PFSK-1 (cell line): ENCODE data around the gene BRIP1.

ENCODE experiments used
- FOXP2 ChIP-seq: optimal IDR thresholded peaks from 2 replicates; pipeline ENCODE3; 2011; ENCODE audit warnings: borderline replicate concordance, control low read depth, inconsistent platforms; ENCODE audit not compliant: insufficient read depth; ENCODE audit errors: extremely low read length, extremely low read depth
- POLR2AphosphoS5 ChIP-seq: IDR thresholded peaks from 2 replicates; pipeline ENCODE4 v1.6.1; 2012; ENCODE audit warnings: low read depth, mild to moderate bottlenecking, control low read depth, low read length, moderate library complexity
- REST ChIP-seq, 2 experiments: IDR thresholded peaks; 2 replicates each; pipeline versions ENCODE4 v1.6.1 to v1.8.0; 2011 to 2012; ENCODE audit warnings: low read depth in 2 of 2, low read length in 2 of 2, control low read depth in 1 of 2, inconsistent platforms in 1 of 2, mild to moderate bottlenecking in 1 of 2, moderate library complexity in 1 of 2; ENCODE audit not compliant: insufficient read depth in 1 of 2
- SIN3A ChIP-seq: IDR thresholded peaks from 2 replicates; pipeline ENCODE4 v1.6.1; 2012; ENCODE audit warnings: mild to moderate bottlenecking, low read length, moderate library complexity, borderline replicate concordance; ENCODE audit not compliant: insufficient read depth
- TAF1 ChIP-seq: IDR thresholded peaks from 2 replicates; pipeline ENCODE4 v1.6.1; 2012; ENCODE audit warnings: low read length, control low read depth, borderline replicate concordance; ENCODE audit not compliant: insufficient read depth

Gene BRIP1

GRCh38 chr17:61702450-61702849, 160.9 kb downstream of the BRIP1 start:
- no peak for TF ChIP-seq POLR2AphosphoS5
- no peak for TF ChIP-seq SIN3A
- TF ChIP-seq FOXP2 = no peak
- no peak for TF ChIP-seq TAF1
- no peak for TF ChIP-seq REST (IDR thresholded peaks at IDR 0.05; ENCODE audit: insufficient read depth in 1 of 2, low read depth in 2 of 2, low read length in 2 of 2)

GRCh38 chr17:61701978-61702377, 161.3 kb downstream of the BRIP1 start:
- no peak for TF ChIP-seq POLR2AphosphoS5
- TF ChIP-seq SIN3A = no peak
- TF ChIP-seq FOXP2 = no peak
- no peak for TF ChIP-seq TAF1
- no peak for TF ChIP-seq REST (IDR thresholded peaks at IDR 0.05; ENCODE audit: insufficient read depth in 1 of 2, low read depth in 2 of 2, low read length in 2 of 2)

- no peak for TF ChIP-seq SIN3A
- TF ChIP-seq POLR2AphosphoS5 = no peak
- no peak for TF ChIP-seq FOXP2
- no peak for TF ChIP-seq TAF1
- no peak for TF ChIP-seq REST (IDR thresholded peaks at IDR 0.05; ENCODE audit: insufficient read depth in 1 of 2, low read depth in 2 of 2, low read length in 2 of 2)
Measured at GRCh38 chr17:61701334-61701733, 162.0 kb downstream of the BRIP1 start.

- TF ChIP-seq FOXP2 = no peak
- TF ChIP-seq REST (IDR thresholded peaks at IDR 0.05; ENCODE audit: insufficient read depth in 1 of 2, low read depth in 2 of 2, low read length in 2 of 2) = no peak
- TF ChIP-seq TAF1 = no peak
- no peak for TF ChIP-seq POLR2AphosphoS5
- TF ChIP-seq SIN3A = no peak
Measured at GRCh38 chr17:61700252-61700651, 163.1 kb downstream of the BRIP1 start.

DNA sequence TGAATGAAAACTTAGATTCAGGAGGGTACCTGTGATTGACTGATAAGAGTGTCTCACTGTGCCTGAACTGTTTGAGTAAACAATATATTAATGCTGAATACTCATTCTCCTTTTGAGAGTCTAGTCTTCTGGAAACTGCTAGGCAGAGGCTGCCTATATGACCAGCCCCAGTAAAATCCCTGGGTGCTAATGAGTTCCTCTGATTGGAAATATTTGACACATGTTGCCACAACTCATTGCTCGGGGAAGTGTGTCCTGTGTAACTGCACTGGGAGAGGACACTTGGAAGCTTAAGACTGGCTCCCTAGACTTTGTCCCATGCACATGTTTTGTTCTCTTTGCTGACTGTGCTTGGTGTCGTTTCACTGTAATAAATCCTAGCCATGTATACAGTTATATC, 163.6 kb downstream of the BRIP1 start:
- TF ChIP-seq POLR2AphosphoS5 (no peak), FOXP2 (no peak), TAF1 (no peak), REST (IDR thresholded peaks at IDR 0.05; ENCODE audit: insufficient read depth in 1 of 2, low read depth in 2 of 2, low read length in 2 of 2) (no peak), SIN3A (no peak)
